Endothelial cell of umbilical vein (primary cell): ENCODE measurements around the gene RAI1. TPM values are rescaled to one million over a fixed set of nuclear protein-coding genes. Genes with fewer than 3 reads are reported as not detected.

Experiments used
- BruUV-seq: library from RNA; stranded (reverse); fragments of 400-500 nt; replicated peaks from 2 replicates; lab custom pipeline; 2021; lab: Mats Ljungman, UMichigan
- CTCF ChIA-PET: fragments of 300-600, 350-600 bp; sonication (Branson Sonifier 250); formaldehyde crosslinking; loops from one replicate; lab custom pipeline; 2021; ENCODE audit warnings: antibody characterized with exemption, inconsistent platforms; lab: Charles Lee
- POLR2A ChIA-PET: fragments of 300-600, 350-600 bp; sonication (Branson Sonifier 250); formaldehyde crosslinking; loops from one replicate; lab custom pipeline; 2021; ENCODE audit warnings: antibody characterized with exemption, inconsistent platforms; lab: Charles Lee
- DNase-seq: peaks from one replicate; pipeline ENCODE4 v3.0.0-alpha.2; 2011; ENCODE audit warnings: low read depth, low spot score
- FAIRE-seq: peaks from 2 replicates; lab custom pipeline; 2011; peaks lifted over from hg19 to GRCh38; lab: Jason Lieb, UNC
- H2AFZ ChIP-seq: 2 replicates; pipeline ENCODE4 v1.6.0; 2012; ENCODE audit warnings: low read depth, low read length, control low read depth, inconsistent platforms
- H3K27ac ChIP-seq: 2 replicates; pipeline ENCODE4 v1.5.1; 2011; ENCODE audit warnings: low read depth, mild to moderate bottlenecking, control low read depth, low read length, moderate library complexity; ENCODE audit not compliant: insufficient read depth
- H3K27me3 ChIP-seq, 2 experiments: 2 replicates each; pipeline versions ENCODE4 v1.6.0 to v1.6.1; 2011; ENCODE audit warnings: low read length in 2 of 2, mixed read lengths in 1 of 2; ENCODE audit not compliant: control insufficient read depth in 2 of 2, insufficient read depth in 2 of 2
- H3K36me3 ChIP-seq, 2 experiments: 2 replicates in 1 of 2; 3 replicates in 1 of 2; pipeline ENCODE4 v1.5.1; 2011; ENCODE audit warnings: low read length in 2 of 2, mild to moderate bottlenecking in 1 of 2, moderate library complexity in 1 of 2; ENCODE audit not compliant: control insufficient read depth in 2 of 2, insufficient read depth in 2 of 2; ENCODE audit errors: extremely low read depth in 1 of 2
- H3K4me1 ChIP-seq: 3 replicates; pipeline ENCODE4 v1.5.1; 2011; ENCODE audit warnings: mild to moderate bottlenecking, low read length; ENCODE audit not compliant: control insufficient read depth, insufficient read depth; ENCODE audit errors: extremely low read depth
- H3K4me2 ChIP-seq: 2 replicates; pipeline ENCODE4 v1.6.1; 2011; ENCODE audit warnings: low read length, control low read depth, mixed read lengths; ENCODE audit not compliant: insufficient read depth
- H3K4me3 ChIP-seq, 3 experiments: fragments of 200-600 bp in 1 of 3; sonication (generic), shearing (Covaris generic) in 1 of 3; replicated peaks in 1 of 3; 2 replicates each; pipeline ENCODE4 v1.5.1; 2011 to 2016; ENCODE audit warnings: control low read depth in 3 of 3, low read length in 3 of 3, mild to moderate bottlenecking in 2 of 3, inconsistent platforms in 1 of 3, low read depth in 1 of 3, moderate library complexity in 1 of 3; ENCODE audit not compliant: insufficient read depth in 1 of 3
- H3K79me2 ChIP-seq: 2 replicates; pipeline ENCODE4 v1.6.0; 2012; ENCODE audit warnings: low read length, inconsistent platforms; ENCODE audit not compliant: control insufficient read depth, insufficient read depth
- H3K9ac ChIP-seq: replicated peaks from 2 replicates; pipeline ENCODE3; 2011; ENCODE audit warnings: low read length, control low read depth; ENCODE audit not compliant: insufficient read depth; ENCODE audit errors: extremely low read depth
- H3K9me1 ChIP-seq: replicated peaks from 3 replicates; pipeline ENCODE4 v1.6.0; 2011; ENCODE audit warnings: mild to moderate bottlenecking, low read length; ENCODE audit not compliant: control insufficient read depth, insufficient read depth; ENCODE audit errors: extremely low read depth
- H3K9me3 ChIP-seq: replicated peaks from 2 replicates; pipeline ENCODE4 v1.5.1; 2012; ENCODE audit warnings: low read length, inconsistent platforms; ENCODE audit not compliant: control insufficient read depth, insufficient read depth
- H4K20me1 ChIP-seq: replicated peaks from 2 replicates; pipeline ENCODE3; 2011; ENCODE audit warnings: mild to moderate bottlenecking, low read length; ENCODE audit not compliant: control insufficient read depth, insufficient read depth; ENCODE audit errors: extremely low read depth
- CTCF ChIP-seq, 2 donors: IDR thresholded peaks; 1 replicate in 1 of 2; 2 replicates in 1 of 2; pipeline ENCODE4 v1.5.1; 2011; ENCODE audit warnings: low read length in 2 of 2, mild to moderate bottlenecking in 2 of 2, moderate library complexity in 2 of 2, control low read depth in 1 of 2, inconsistent platforms in 1 of 2, low read depth in 1 of 2; ENCODE audit not compliant: insufficient read depth in 1 of 2; ENCODE audit errors: extremely low read depth in 1 of 2
- EZH2 ChIP-seq: IDR thresholded peaks from 2 replicates; pipeline ENCODE4 v1.6.1; 2012; ENCODE audit warnings: borderline replicate concordance, low read depth, mild to moderate bottlenecking, moderate library complexity, low read length, inconsistent platforms; ENCODE audit not compliant: severe bottlenecking
- FOS ChIP-seq: IDR thresholded peaks from 2 replicates; pipeline ENCODE4 v1.6.1; 2011; ENCODE audit warnings: mild to moderate bottlenecking, low read length, moderate library complexity, borderline replicate concordance; ENCODE audit not compliant: insufficient read depth
- GATA2 ChIP-seq: IDR thresholded peaks from 2 replicates; pipeline ENCODE4 v1.7.0; 2011; ENCODE audit warnings: low read depth, mild to moderate bottlenecking, moderate library complexity, mixed read lengths, low read length; ENCODE audit not compliant: insufficient read length, insufficient read depth
- JUN ChIP-seq: IDR thresholded peaks from 2 replicates; pipeline ENCODE4 v1.6.1; 2011; ENCODE audit warnings: borderline replicate concordance, low read depth; ENCODE audit not compliant: insufficient read length, insufficient read depth
- MAX ChIP-seq: IDR thresholded peaks from 2 replicates; pipeline ENCODE4 v1.6.1; 2011; ENCODE audit not compliant: insufficient read depth, insufficient read length
- MYC ChIP-seq: IDR thresholded peaks from one replicate; pipeline ENCODE4 v1.6.1; 2011; ENCODE audit warnings: mild to moderate bottlenecking, low read depth, low read length
- POLR2A ChIP-seq: IDR thresholded peaks from 2 replicates; pipeline ENCODE4 v1.6.1; 2012; ENCODE audit warnings: low read depth, mild to moderate bottlenecking, control low read depth, low read length
- POLR2AphosphoS5 ChIP-seq: IDR thresholded peaks from 2 replicates; pipeline ENCODE4 v1.6.1; 2012; ENCODE audit warnings: low read depth, mild to moderate bottlenecking, control low read depth, low read length, moderate library complexity; ENCODE audit not compliant: insufficient read depth
- dilution Hi-C: fragments of 300-500 bp; cut with MboI; formaldehyde crosslinking; loops from one replicate; pipeline ENCODE4 v1.15.0; 2019; ENCODE audit warnings: low sequenced_read_pairs; ENCODE audit not compliant: extremely low pct_ligation_motif_present
- intact Hi-C: fragments of 100-400 bp; cut with micrococcal nuclease; formaldehyde crosslinking; loops from one replicate; pipeline ENCODE4 v1.10.0; 2022
- polyA plus RNA-seq, 4 experiments: library from polyadenylated mRNA; depleted of rRNA in 3 of 4; stranded (reverse) in 3 of 4; unstranded in 1 of 4; fragments of >200 nt; gene quantifications; 2 replicates each; pipeline versions ENCODE4 v1.2.1 to v1.2.3, GENCODE V29; 2011 to 2012; ENCODE audit warnings: missing spikeins in 1 of 4
- total RNA-seq: library from RNA; stranded (reverse); gene quantifications from 2 replicates; pipeline ENCODE4 v1.2.3, GENCODE V29; 2021

RAI1 gene
- total and polyA plus RNA-seq, 2 donors (not counting 3 experiments of a cell fraction or from before 2014, with no cell fraction given), result 7.8 to 43.3 TPM

- DNase-seq, result peak; percentile 69
- no peak for FAIRE-seq
- POLR2A ChIA-PET, result interaction anchor here (0.9 kb wide), 1 partner anchor 33 kb away, joined by 3 read pairs; no protein-coding TSS in a partner anchor
Observed at GRCh38 chr17:17726458-17727060, 45.3 kb downstream of the RAI1 start.

More at GRCh38 chr17:17726458-17727060, 45.3 kb downstream of the RAI1 start:
- CTCF ChIA-PET, result interaction anchor here (0.8 to 2.4 kb wide), 6 partner anchors 13 to 193 kb away, joined by 4 to 7 read pairs (median 5); no protein-coding TSS in a partner anchor
- Histone ChIP-seq H3K36me3 (no peaks in the 10 kb centered on the region), H3K9ac (peak overlapping the region; percentile 81), H3K9me1 (no peaks in the 10 kb centered on the region), H3K4me1 (peaks cover 34% of the 10 kb centered on the region), H2AFZ (no peak overlapping the region), H3K27ac (peak overlapping the region; percentile 94), H3K4me3 (no peak overlapping the region), H3K4me2 (peak overlapping the region; percentile 40), H3K27me3 (no peaks in the 10 kb centered on the region), H4K20me1 (no peaks in the 10 kb centered on the region), H3K9me3 (no peaks in the 10 kb centered on the region), H3K79me2 (peaks cover 56% of the 10 kb centered on the region)
- intact Hi-C loops (loop anchor here (1.0 to 5.0 kb wide), 4 partner anchors 26 to 56 kb away; no protein-coding TSS in a partner anchor), dilution Hi-C loops (no loop called here)
- TF ChIP-seq JUN, result no peak
- TF ChIP-seq MYC, result no peak
- no peak for TF ChIP-seq EZH2
- no peak for TF ChIP-seq FOS
- no peak for TF ChIP-seq POLR2AphosphoS5
- no peak for TF ChIP-seq CTCF (IDR thresholded peaks at IDR 0.05; ENCODE audit: extremely low read depth in 1 of 2, insufficient read depth in 1 of 2, low read depth in 1 of 2, low read length in 2 of 2)
- TF ChIP-seq MAX, result no peak
- no peak for TF ChIP-seq GATA2
- TF ChIP-seq POLR2A, result no peak
- TSS peak; percentile 52 for BruUV-seq
